ENCODE data around the gene EML6. TPM values are rescaled to one million over a fixed set of nuclear protein-coding genes. Genes with fewer than 3 reads are reported as not detected.

EML6 gene
- total RNA-seq, 4 donors from 2014 or later: 5.9 to 11.0 (median 7.9) TPM

DNA sequence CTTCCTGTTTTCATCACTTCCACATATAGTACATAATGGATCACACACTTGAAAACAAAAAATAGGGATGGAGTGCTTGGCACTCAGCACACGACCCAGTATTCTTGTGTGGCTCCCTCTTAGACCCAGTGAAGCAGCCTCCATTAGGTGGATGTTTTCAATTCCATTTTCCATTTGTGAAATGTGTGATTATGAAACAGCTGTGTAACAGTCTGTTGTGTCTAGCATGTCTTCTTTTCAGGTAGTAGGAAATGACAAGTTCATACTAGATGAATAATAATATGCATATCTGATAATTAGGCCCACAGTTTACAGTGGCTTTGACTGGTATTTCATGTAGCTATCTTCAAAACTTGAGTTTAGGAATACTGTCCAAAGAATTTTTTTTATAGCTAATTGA lies 35.5 kb downstream of the EML6 start:
- no peaks in the 10 kb centered on the region for H3K36me3 ChIP-seq
- no peak for TF ChIP-seq POLR2A (IDR thresholded peaks at IDR 0.05)
- TF ChIP-seq, protein P1, sequence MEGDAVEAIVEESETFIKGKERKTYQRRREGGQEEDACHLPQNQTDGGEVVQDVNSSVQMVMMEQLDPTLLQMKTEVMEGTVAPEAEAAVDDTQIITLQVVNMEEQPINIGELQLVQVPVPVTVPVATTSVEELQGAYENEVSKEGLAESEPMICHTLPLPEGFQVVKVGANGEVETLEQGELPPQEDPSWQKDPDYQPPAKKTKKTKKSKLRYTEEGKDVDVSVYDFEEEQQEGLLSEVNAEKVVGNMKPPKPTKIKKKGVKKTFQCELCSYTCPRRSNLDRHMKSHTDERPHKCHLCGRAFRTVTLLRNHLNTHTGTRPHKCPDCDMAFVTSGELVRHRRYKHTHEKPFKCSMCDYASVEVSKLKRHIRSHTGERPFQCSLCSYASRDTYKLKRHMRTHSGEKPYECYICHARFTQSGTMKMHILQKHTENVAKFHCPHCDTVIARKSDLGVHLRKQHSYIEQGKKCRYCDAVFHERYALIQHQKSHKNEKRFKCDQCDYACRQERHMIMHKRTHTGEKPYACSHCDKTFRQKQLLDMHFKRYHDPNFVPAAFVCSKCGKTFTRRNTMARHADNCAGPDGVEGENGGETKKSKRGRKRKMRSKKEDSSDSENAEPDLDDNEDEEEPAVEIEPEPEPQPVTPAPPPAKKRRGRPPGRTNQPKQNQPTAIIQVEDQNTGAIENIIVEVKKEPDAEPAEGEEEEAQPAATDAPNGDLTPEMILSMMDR (IDR thresholded peaks at IDR 0.05): no peak
- DNase-seq: no peak

DNA sequence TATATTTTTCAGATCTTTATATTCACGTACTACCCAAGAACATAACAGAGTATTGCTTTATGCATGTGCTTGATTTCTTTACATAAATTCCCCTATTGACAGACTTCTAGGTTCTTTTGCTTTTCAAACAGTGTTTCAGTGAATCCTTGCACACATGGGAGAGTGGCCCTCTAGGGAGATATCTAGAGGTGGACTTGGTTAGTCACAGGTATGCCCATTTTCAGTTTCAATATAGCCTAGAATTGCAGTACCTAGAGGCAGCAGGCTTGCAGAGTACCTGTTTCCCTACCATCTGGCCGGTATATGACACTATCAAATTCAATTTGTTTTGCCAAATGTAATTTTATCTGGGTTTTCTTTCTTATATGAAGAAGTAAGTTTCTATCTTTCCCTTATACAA lies 36.8 kb downstream of the EML6 start:
- Histone ChIP-seq H3K36me3 (no peaks in the 10 kb centered on the region), H3K4me1 (no peaks in the 10 kb centered on the region), H3K4me3 (no peak overlapping the region), H3K9me3 (no peaks in the 10 kb centered on the region), H3K27ac (no peak overlapping the region), H3K27me3 (no peaks in the 10 kb centered on the region)
- no peak for DNase-seq
- no peak for TF ChIP-seq POLR2A (IDR thresholded peaks at IDR 0.05)
- TF ChIP-seq, protein P1 (IDR thresholded peaks at IDR 0.05): no peak

More for the DNA sequence above, 35.5 kb downstream of the EML6 start:
- no peaks in the 10 kb centered on the region for H3K4me1 ChIP-seq
- no peaks in the 10 kb centered on the region for H3K9me3 ChIP-seq
- no peak overlapping the region for H3K4me3 ChIP-seq
- no peaks in the 10 kb centered on the region for H3K27me3 ChIP-seq
- no peak overlapping the region for H3K27ac ChIP-seq

DNA sequence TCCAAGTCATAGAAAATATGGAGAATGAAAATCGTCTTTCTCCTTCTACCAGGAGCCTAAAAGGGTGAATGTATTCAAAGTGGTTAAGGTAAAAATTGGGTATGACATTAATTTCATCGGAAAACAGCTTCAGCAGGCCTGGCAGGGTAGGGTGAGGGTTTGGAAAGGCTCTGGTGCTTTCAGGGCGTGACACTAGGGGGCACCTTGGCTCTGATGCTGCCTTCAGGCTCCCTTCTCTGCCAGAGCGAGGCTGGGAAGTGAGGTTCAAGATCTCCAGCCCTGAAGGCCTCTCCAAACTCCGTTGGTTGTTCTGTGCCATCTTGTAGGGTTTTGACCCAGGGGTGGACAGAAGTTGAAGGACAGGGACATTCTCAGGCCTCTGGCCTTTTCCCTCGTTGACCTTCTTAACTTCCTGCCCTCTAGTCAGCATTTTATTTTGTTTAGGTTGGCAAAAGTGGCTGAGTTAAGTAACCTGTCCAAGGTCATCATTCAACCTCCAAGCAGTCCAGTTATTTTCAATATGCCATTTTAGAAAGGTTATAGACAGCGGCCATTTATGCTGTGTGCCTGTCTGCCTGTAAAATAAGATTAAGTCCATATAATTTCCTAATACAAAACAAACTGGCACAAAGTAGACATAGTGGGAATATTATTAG lies 40.3 kb downstream of the EML6 start:
- H3K27me3 ChIP-seq: no peaks in the 10 kb centered on the region
- no peak overlapping the region for H3K27ac ChIP-seq
- no peak for TF ChIP-seq POLR2A (IDR thresholded peaks at IDR 0.05)
- TF ChIP-seq, protein P1 (IDR thresholded peaks at IDR 0.05): peak in 3 of 6 experiments; percentile 15 to 32 (median 24)
- no peak for DNase-seq
- no peaks in the 10 kb centered on the region for H3K9me3 ChIP-seq
- H3K4me1 ChIP-seq: no peaks in the 10 kb centered on the region
- no peaks in the 10 kb centered on the region for H3K36me3 ChIP-seq
- no peak overlapping the region for H3K4me3 ChIP-seq

DNA sequence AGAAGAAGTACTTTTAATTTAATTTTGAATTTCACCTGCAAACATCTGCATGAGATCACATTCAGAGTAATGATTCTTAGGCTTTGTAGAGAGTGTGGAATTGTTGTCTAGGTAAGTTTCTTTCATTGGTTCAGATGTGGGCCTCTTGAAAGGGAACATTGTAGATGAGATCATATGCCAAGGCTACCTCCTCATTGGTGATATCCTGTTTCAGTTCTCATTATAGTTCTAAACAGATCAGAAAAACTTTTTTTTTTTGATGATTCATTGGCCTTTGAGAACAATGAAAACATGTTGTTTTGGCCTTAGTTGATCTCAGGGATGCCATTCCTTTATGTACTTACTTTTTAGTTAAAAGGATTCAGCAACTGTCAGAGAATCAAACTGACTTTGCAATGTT lies 44.5 kb downstream of the EML6 start:
- Histone ChIP-seq H3K9me3 (no peaks in the 10 kb centered on the region), H3K27ac (no peak overlapping the region), H3K4me3 (no peak overlapping the region), H3K4me1 (no peaks in the 10 kb centered on the region), H3K27me3 (no peaks in the 10 kb centered on the region), H3K36me3 (no peaks in the 10 kb centered on the region)
- DNase-seq: no peak
- no peak for TF ChIP-seq POLR2A (IDR thresholded peaks at IDR 0.05)
- TF ChIP-seq, protein P1 (IDR thresholded peaks at IDR 0.05): no peak

DNA sequence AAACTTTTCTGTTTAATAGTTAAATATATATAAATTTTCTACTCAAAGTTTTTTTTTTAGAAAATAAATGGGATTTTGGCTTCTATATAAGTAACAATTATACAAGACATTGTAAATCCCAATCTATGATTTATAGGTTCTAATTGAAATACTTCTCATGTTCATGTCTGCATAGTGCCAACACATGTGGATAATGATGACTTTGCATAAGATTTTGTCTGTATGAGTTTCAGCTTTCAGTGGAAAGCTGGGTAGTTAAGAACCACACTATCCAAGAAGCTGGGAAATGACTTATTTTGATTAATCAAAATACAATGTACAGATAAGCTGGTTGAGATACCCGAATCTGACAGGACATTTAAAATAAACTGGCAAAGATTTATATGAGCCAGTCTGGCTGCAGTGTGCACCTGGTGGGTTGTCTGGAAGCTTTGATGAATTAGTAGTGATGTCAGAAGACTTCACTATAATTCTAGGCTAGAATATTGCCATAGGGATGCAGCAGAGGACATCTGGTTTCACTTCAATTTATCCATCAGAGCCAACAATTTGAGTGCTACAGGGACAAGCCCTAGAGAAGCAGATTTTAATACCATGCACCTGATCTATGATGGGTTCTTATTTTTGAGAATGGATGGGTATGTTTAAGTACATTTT lies 45.4 kb downstream of the EML6 start:
- Histone ChIP-seq H3K4me3 (no peak overlapping the region), H3K9me3 (no peaks in the 10 kb centered on the region), H3K27ac (no peak overlapping the region), H3K36me3 (no peaks in the 10 kb centered on the region), H3K27me3 (no peaks in the 10 kb centered on the region), H3K4me1 (no peaks in the 10 kb centered on the region)
- no peak for DNase-seq
- TF ChIP-seq POLR2A (IDR thresholded peaks at IDR 0.05): no peak

DNA sequence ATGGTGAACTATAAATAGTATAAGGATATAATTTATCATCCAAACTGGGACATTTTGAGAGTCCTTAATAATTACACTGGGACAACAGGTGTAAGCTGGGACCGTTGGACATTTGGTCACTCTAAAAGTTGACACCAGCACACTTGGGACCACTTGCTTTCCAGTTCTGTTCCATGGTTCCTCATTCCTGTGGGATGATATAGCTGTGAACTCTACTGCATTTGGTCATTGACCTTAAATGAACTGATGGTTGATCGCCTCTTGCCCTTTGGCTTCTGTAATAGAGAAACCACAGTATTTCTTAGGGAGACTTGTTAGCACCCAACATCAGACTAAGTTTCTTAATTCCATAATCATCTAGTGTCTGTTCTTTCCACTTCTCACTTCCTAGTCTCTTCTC lies 46.7 kb downstream of the EML6 start:
- no peaks in the 10 kb centered on the region for H3K9me3 ChIP-seq

More for the DNA sequence above, 46.7 kb downstream of the EML6 start:
- no peak overlapping the region for H3K27ac ChIP-seq
- DNase-seq: no peak
- no peaks in the 10 kb centered on the region for H3K36me3 ChIP-seq
- H3K4me1 ChIP-seq: no peaks in the 10 kb centered on the region
- H3K4me3 ChIP-seq: no peak overlapping the region
- TF ChIP-seq, protein P1 (IDR thresholded peaks at IDR 0.05): no peak
- TF ChIP-seq POLR2A (IDR thresholded peaks at IDR 0.05): no peak
- no peaks in the 10 kb centered on the region for H3K27me3 ChIP-seq

Data from Peyer's patch (tissue), 4 donors.